ENCODE results near the gene ETV7.
"Not testable (repeated sequence)": the region's sequence is repeated elsewhere in the genome, so short reads cannot be mapped to it uniquely, and the experiment has no call there.

ETV7 gene

DNA sequence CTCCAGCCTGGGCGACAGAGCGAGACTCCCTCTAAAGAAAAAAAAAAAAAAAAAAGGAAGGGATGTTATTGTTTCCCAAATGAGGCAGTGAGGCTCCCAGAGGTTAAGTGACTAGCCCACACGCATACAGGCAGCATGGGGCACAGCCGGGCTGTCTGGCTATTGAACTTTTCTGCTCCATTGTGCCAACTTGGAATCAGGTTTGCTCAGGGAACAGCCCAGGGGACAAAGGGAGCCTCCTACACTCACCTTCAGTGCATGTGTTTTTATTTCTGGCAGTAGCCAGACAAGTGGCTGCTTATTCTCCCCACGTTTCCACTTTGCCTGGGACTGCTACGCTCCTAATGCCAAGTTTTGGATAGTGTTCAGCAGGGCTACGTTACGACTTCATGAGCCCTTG, 10.7 kb downstream of the ETV7 start:
- DNase-seq (no peak), ATAC-seq (no peak)
- Mint-ChIP-seq H3K27me3 (no peaks in the 10 kb centered on the region), H3K27ac (no peak overlapping the region), H3K4me1 (peaks cover 1% of the 10 kb centered on the region), H3K4me3 (no peak overlapping the region), H3K9me3 (no peaks in the 10 kb centered on the region), H3K36me3 (ENCODE audit: low read depth) (no peaks in the 10 kb centered on the region)

DNA sequence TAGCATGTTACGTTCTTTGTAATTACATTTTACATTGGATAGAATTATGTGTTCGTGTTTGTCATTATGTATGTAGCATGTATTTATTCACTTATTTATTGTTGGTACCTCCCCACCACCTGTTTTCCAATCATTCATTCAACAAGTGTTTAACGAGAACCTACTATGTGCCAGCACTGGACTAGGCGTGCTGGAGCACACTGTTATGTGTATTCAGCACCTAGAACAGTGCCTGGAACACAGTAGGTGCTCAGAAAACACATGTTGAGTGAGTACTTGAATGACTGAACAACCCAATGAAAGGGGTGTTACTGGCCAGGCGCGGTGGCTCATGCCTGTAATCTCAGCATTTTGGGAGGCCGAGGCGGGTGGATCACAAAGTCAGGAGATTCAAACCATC, 11.3 kb downstream of the ETV7 start:
- Mint-ChIP-seq H3K36me3 (ENCODE audit: low read depth) (no peaks in the 10 kb centered on the region), H3K9me3 (no peaks in the 10 kb centered on the region), H3K27ac (no peak overlapping the region), H3K27me3 (no peaks in the 10 kb centered on the region), H3K4me1 (peaks cover 1% of the 10 kb centered on the region), H3K4me3 (no peak overlapping the region)
- ATAC-seq (no peak), DNase-seq (no peak)

DNA sequence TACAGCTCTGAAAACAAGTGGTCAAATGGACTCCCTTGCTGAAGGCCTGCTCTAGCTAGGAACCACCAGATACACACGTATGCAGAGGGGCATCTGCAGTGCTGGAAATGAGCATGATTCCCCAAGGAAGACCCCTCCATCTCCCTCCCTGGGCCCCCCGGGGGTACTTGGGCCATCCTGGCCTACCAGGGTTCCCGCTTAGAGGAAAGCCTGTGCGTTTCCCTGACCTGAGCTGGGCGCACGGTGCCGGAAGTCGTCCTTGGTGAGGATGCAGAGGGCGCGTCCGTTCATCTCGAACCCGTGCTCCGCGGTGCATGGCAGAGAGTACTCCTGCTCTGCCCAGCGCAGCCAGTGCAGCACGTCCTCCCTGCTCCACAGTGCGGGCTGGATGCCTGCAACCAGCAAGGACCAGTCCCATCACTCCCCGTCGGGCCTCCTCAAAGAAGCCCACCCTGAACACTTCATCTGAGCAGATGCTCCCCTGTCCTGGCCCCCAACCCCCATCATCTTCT, 11.8 kb downstream of the ETV7 start:
- no peak overlapping the region for H3K27ac Mint-ChIP-seq
- H3K36me3 Mint-ChIP-seq (ENCODE audit: low read depth), result no peaks in the 10 kb centered on the region
- no peak for ATAC-seq
- no peaks in the 10 kb centered on the region for H3K27me3 Mint-ChIP-seq
- H3K9me3 Mint-ChIP-seq, result no peaks in the 10 kb centered on the region
- DNase-seq, result no peak
- H3K4me3 Mint-ChIP-seq, result no peak overlapping the region
- peaks cover 1% of the 10 kb centered on the region for H3K4me1 Mint-ChIP-seq

DNA sequence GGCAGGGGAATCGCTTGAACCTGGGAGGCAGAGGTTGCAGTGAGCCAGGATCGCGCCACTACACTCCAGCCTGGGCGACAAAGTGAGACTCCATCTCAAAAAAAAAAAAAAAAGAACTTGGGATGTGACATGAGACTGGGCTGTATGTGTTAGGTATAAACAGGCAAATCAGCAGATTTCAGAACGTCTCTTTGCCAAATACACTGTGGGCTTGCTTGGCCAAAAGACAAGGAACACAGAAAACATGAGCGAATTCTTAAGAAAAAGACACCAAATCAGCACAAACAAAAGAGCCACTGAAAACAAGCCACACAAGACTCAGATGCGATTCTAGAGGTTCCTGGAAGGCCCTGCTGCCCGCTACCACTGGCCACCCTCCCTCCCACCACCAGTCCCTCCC, 12.5 kb downstream of the ETV7 start:
- peaks cover 1% of the 10 kb centered on the region for H3K4me1 Mint-ChIP-seq
- H3K4me3 Mint-ChIP-seq, result no peak overlapping the region
- no peaks in the 10 kb centered on the region for H3K36me3 Mint-ChIP-seq (ENCODE audit: low read depth)
- no peak overlapping the region for H3K27ac Mint-ChIP-seq
- DNase-seq (no peak), ATAC-seq (no peak)
- no peaks in the 10 kb centered on the region for H3K9me3 Mint-ChIP-seq
- no peaks in the 10 kb centered on the region for H3K27me3 Mint-ChIP-seq

DNA sequence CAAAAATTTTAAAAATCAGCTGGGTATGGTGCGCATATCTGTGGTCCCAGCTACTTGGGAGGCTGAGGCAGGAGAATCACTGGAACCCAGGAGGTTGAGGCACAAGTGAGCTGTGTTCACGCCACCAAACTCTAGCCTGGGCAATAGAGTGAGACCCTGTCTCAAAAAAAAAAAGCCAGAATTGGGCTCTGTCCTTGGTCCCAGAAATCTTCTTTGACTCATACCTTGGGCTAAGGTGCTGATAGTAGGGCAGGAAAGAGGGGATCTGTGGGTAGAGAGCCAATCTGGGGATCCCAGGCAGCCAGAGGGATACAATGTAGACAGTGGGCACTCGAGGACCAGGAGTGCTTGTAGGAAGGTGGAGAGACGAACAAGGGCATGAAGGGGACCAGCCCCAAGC, 13.3 kb downstream of the ETV7 start:
- Mint-ChIP-seq H3K27me3 (no peaks in the 10 kb centered on the region), H3K27ac (no peak overlapping the region), H3K36me3 (ENCODE audit: low read depth) (no peaks in the 10 kb centered on the region), H3K4me1 (peaks cover 1% of the 10 kb centered on the region), H3K9me3 (no peaks in the 10 kb centered on the region), H3K4me3 (no peak overlapping the region)
- no peak for ATAC-seq
- no peak for DNase-seq

DNA sequence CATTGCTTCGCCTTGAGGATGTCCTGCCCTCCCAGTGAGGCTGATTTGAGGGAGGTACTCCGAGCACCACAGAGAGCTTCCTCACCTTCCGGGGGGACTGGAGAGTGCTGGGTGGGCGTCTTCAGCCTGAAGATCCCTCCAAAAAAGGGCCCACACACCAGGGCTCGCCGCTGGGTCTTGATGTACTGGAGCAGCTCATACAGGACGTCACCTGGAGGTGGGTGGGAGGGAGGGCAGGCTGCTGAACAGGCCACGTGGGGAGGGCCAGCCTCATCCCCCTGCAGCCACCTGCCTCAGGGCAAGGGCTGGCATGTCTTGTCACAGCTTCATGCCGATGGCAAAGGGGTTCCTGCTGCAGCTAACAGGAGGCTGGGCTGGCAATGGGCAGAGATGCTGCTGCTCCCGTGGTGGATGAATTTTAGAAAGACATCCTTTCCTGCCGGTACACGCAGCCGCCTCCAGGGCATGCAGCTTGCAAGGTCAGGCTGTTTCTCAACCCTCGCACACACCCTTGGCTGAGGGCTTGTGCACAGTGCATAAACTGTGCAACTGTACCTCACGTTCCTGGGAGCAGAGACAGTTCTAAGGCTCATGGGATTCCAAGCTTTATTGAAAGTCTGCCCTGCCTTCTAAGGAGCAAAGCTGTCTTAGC, 14.0 kb downstream of the ETV7 start:
- no peak for DNase-seq
- Mint-ChIP-seq H3K27me3 (no peaks in the 10 kb centered on the region), H3K4me1 (peaks cover 1% of the 10 kb centered on the region), H3K4me3 (no peak overlapping the region), H3K27ac (no peak overlapping the region), H3K9me3 (no peaks in the 10 kb centered on the region), H3K36me3 (ENCODE audit: low read depth) (no peaks in the 10 kb centered on the region)
- no peak for ATAC-seq

DNA sequence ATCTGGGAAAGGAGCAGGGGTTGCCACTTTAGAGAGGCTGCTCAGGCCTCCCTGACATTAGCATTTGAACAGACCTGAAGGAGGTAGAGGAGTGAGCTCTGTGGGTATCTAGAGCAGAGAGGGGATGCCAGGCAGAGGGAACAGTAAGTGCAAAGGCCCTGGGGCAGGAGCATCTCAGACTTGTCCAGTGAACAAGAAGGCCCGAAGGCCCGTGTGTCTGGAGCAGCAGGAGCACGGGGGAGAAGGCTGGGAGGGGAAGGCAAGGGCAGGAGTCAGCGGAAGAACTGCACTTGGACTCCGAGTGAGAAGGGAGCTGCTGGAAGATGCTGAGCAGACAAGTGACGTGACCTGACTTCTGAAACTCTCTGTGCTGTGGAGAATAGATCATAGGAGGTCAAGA, 15.4 kb downstream of the ETV7 start:
- no peak overlapping the region for H3K4me3 Mint-ChIP-seq
- H3K36me3 Mint-ChIP-seq (ENCODE audit: low read depth), result no peaks in the 10 kb centered on the region
- DNase-seq (no peak), ATAC-seq (no peak)
- H3K27ac Mint-ChIP-seq, result no peak overlapping the region
- H3K9me3 Mint-ChIP-seq, result no peaks in the 10 kb centered on the region
- H3K4me1 Mint-ChIP-seq, result peaks cover 1% of the 10 kb centered on the region
- H3K27me3 Mint-ChIP-seq, result no peaks in the 10 kb centered on the region

DNA sequence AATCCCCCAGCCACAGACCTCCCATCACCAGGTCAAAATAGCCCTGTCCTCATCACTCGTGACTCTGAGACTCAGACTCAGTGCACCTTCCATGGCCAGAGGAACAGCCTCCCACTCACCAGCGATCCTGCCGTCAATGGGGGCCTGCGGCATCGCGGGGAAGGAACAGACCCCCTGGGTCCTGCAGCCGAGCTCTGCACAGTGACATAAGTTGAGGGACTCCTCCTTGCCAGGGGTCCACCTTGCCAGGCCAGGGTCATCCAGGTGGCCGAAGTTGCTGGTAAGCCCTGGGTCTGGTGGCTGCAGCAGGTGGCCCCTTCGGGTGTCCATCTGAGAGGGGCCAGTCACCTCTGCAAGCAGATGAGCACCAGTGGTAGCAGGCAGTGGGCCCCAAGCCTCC, 16.3 kb downstream of the ETV7 start:
- no peaks in the 10 kb centered on the region for H3K36me3 Mint-ChIP-seq (ENCODE audit: low read depth)
- H3K4me1 Mint-ChIP-seq, result peaks cover 1% of the 10 kb centered on the region
- H3K9me3 Mint-ChIP-seq, result no peaks in the 10 kb centered on the region
- H3K27ac Mint-ChIP-seq, result no peak overlapping the region
- H3K4me3 Mint-ChIP-seq, result no peak overlapping the region
- ATAC-seq (no peak), DNase-seq (no peak)
- no peaks in the 10 kb centered on the region for H3K27me3 Mint-ChIP-seq

DNA sequence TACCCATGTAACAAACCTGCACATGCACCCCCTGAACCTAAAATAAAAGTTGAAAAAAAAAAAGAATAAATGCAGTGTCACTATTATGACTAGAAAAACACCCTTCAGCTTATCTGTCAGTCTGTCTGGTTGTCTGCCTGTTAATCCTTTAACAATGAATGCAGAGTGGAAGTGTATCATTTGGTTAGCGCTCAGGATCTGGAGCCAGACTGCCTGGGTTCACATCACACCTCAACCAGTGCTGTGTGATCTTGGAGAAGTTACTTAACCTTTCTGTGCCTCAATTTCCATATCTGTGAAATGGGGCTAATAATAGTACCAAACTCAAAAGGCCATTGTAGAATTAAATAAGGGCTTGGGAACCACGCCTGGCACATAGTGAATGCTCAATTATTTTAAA, 16.8 kb downstream of the ETV7 start:
- Mint-ChIP-seq H3K27me3 (no peaks in the 10 kb centered on the region), H3K4me1 (peaks cover 1% of the 10 kb centered on the region), H3K4me3 (no peak overlapping the region), H3K27ac (no peak overlapping the region), H3K36me3 (ENCODE audit: low read depth) (no peaks in the 10 kb centered on the region), H3K9me3 (no peaks in the 10 kb centered on the region)
- DNase-seq (no peak), ATAC-seq (no peak)

DNA sequence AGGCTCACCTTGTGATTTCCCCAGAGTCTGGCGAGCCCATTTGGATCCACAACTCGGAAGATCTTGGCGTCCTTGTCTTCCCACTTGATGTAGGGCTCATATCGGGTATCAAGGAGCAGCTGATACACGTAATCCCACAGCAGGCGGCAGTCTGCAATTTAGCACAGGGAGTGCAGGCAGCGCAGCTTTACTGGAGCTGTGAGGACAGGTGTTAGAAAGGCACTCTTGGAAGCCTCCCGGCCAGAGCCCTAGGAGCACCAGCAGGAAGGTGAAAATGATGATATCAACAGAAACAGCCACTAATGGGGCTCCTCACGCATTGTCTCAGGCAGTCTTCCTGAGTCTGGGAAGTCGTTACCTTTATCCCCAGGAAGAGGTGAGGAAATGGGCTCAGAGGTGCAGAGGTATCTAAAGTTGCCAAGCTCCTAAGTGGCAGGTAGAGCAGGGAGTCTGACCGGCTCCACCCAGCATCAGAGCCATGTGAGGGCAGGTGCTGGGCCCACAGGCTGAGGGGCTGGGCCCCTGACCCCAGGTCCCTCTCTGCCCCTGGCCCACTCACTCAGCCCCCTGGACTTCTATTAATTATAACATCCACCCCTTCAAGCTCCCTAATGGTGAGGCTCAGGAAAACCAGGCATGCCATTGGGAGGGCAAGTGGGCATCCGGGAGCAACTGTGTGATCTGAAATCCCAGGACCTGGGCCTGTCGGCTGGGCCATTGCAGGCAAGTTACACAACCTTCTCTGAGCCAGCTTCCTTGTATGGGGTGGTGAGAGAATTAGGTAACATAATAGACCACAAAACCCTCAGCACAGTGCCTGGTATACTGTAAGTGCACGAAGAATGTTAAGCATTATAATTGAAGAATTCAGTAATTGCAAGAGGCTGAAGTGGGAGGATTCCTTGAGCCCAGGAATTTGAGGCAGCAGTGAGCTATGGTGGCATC, 18.3 kb downstream of the ETV7 start:
- H3K36me3 Mint-ChIP-seq (ENCODE audit: low read depth), result no peaks in the 10 kb centered on the region
- H3K4me1 Mint-ChIP-seq, result peaks cover 1% of the 10 kb centered on the region
- no peaks in the 10 kb centered on the region for H3K9me3 Mint-ChIP-seq
- DNase-seq (no peak), ATAC-seq (no peak)
- no peaks in the 10 kb centered on the region for H3K27me3 Mint-ChIP-seq
- H3K27ac Mint-ChIP-seq, result no peak overlapping the region
- H3K4me3 Mint-ChIP-seq, result no peak overlapping the region

DNA sequence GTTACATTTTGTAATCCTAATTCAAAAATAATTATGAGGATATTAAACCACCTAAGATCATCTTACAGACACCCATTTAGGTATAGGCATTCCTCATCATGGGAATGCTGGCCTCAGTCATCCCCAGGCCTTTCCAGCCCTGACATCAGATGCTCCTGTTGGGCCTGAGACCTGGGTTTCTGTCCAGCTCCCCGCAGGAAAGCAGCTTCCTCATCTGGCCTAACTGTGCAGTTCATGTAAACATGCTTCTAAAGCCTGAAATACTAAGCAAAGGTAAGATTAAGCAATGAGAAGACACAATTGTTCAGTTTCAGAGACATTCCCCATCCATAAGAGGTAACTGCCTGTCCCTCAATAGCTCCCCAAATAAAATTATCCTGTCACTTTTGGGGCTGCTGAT, 19.0 kb downstream of the ETV7 start:
- Mint-ChIP-seq H3K27me3 (no peaks in the 10 kb centered on the region), H3K9me3 (no peaks in the 10 kb centered on the region), H3K4me1 (peaks cover 1% of the 10 kb centered on the region), H3K27ac (no peak overlapping the region), H3K36me3 (ENCODE audit: low read depth) (no peaks in the 10 kb centered on the region), H3K4me3 (no peak overlapping the region)
- no peak for DNase-seq
- no peak for ATAC-seq

DNA sequence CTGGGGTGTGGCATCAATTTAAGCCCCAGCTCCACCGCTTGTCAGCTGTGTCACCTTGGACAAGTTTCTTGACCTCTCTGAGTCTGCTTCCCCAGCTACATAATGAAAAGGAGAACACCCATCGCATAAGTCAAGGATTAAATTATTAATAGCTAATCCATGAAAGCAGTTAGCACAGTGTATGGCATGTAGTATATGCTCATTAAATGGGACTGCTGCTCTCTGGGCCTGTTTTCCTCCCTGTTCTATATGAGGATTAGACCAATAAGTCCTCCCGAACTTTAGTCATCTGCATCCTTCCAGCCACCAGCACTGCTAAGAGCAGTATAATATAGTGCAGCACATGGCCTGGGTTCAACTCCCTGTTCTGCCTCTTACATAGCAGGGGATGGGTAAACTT, 19.7 kb downstream of the ETV7 start:
- H3K9me3 Mint-ChIP-seq, result no peaks in the 10 kb centered on the region

DNA sequence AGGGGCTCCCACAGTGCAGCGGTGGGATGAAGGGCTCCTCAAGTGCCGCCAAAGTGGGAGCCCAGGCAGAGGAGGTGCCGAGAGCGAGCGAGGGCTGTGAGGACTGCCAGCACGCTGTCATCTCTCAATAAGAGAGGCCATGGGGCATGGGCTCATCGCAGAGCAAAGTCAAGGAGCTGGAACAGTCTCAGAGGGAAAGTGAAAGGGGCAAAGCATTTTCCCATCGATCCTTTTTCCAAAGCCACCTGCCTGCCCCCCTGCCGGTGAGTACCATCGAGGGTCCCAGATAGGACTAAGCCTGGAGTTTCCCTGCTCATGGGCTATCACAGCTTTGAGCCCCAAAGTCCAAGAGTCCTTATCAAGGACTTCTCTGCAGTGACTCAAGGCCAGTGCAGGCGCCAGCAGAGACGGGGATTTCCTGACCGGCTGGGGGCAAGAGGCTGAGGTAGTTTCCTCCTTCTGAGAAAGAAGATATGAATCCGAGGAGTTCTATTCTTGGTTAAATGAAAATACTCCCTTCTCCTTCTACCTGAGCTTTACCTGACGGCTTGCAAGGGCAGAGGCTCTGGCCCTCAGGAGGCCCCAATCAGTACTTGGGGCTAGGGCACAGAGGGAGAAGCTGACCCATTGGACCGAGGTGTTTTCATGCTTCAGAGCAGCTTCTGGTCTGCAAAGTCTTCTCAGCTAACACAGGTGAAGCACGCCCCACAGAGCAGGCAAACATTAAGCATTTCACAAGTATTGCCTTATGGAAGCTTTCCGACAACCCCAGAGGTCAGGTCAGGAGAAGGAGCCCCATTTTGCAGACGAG, 22.6 kb downstream of the ETV7 start:
- ATAC-seq, result no peak
- Mint-ChIP-seq H3K27me3 (no peaks in the 10 kb centered on the region), H3K36me3 (ENCODE audit: low read depth) (no peaks in the 10 kb centered on the region), H3K27ac (peak overlapping the region; percentile 18), H3K4me3 (no peak overlapping the region), H3K4me1 (peaks cover 7% of the 10 kb centered on the region), H3K9me3 (no peaks in the 10 kb centered on the region)
- peak; percentile 15 for DNase-seq

More for the DNA sequence above, 19.7 kb downstream of the ETV7 start:
- no peak for ATAC-seq
- no peak for DNase-seq
- Mint-ChIP-seq H3K27ac (no peak overlapping the region), H3K27me3 (no peaks in the 10 kb centered on the region), H3K36me3 (ENCODE audit: low read depth) (no peaks in the 10 kb centered on the region), H3K4me1 (peaks cover 1% of the 10 kb centered on the region), H3K4me3 (no peak overlapping the region)

DNA sequence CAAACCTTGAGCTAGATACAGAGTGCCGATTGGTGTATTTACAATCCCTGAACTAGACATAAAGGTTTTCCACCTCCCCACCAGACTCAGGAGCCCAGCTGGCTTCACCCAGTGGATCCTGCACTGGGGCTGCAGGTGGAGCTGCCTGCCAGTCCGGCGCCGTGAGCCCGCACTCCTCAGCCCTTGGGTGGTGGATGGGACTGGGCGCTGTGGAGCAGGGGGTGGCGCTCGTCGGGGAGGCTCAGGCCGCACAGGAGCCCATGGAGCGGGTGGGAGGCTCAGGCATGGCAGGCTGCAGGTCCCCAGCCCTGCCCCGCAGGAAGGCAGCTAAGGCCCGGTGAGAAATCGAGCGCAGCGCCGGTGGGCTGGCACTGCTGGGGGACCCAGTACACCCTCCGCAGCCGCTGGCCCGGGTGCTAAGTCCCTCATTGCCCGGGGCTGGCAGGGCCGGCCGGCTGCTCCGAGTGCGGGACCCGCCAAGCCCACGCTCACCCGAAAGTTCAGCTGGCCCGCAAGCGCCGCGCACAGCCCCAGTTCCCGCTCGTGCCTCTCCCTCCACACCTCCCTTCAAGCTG, 23.3 kb downstream of the ETV7 start:
- H3K4me3 Mint-ChIP-seq; DNase-seq; ATAC-seq; H3K36me3 Mint-ChIP-seq (ENCODE audit: low read depth); H3K9me3 Mint-ChIP-seq; H3K27ac Mint-ChIP-seq; H3K27me3 Mint-ChIP-seq; H3K4me1 Mint-ChIP-seq: not testable (repeated sequence)

All from activated naive CD8-positive, alpha-beta T cell treated with anti-CD3 and anti-CD28 coated beads, Interleukin-2, amount 50 U/mL, for 24 hours (primary cell).